Common myeloid progenitor, CD34-positive (primary cell): ENCODE measurements around the gene TMEM52B.

ENCODE experiments used
- CTCF ChIA-PET: fragments of 350-600 bp; sonication (Branson Sonifier 250); formaldehyde crosslinking; loops from one replicate; lab custom pipeline; 2021; ENCODE audit warnings: antibody characterized with exemption; lab: Charles Lee
- POLR2A ChIA-PET: fragments of 350-600 bp; sonication (Branson Sonifier 250); formaldehyde crosslinking; loops from one replicate; lab custom pipeline; 2021; ENCODE audit warnings: antibody characterized with exemption; lab: Charles Lee
- DNase-seq, 3 donors: peaks; one replicate each; pipeline versions ENCODE4 v3.0.0 to v3.0.0-alpha.2; 2013
- H3K27ac ChIP-seq, 2 experiments: 1 replicate in 1 of 2; 2 replicates in 1 of 2; pipeline ENCODE4 v1.7.0; 2013; ENCODE audit warnings: inconsistent platforms in 2 of 2, low read length in 2 of 2, mild to moderate bottlenecking in 2 of 2, low read depth in 1 of 2, moderate library complexity in 1 of 2; ENCODE audit not compliant: severe bottlenecking in 2 of 2, insufficient read depth in 1 of 2, poor library complexity in 1 of 2
- H3K27me3 ChIP-seq, 5 experiments: replicated peaks in 2 of 5; 1 replicate in 3 of 5; 2 replicates in 2 of 5; pipeline versions ENCODE4 v1.6.1 to v1.7.0; 2013; ENCODE audit warnings: low read length in 4 of 5, mild to moderate bottlenecking in 2 of 5, moderate library complexity in 2 of 5, inconsistent platforms in 1 of 5; ENCODE audit not compliant: insufficient read depth in 5 of 5, control insufficient read depth in 4 of 5
- H3K36me3 ChIP-seq, 4 experiments: 1 replicate in 2 of 4; 2 replicates in 2 of 4; pipeline versions ENCODE4 v1.6.1 to v1.7.0; 2013; ENCODE audit warnings: low read length in 3 of 4, control low read depth in 1 of 4, mild to moderate bottlenecking in 1 of 4; ENCODE audit not compliant: control insufficient read depth in 4 of 4, insufficient read depth in 4 of 4
- H3K4me1 ChIP-seq, 4 experiments: 1 replicate in 3 of 4; 2 replicates in 1 of 4; pipeline versions ENCODE4 v1.6.1 to v1.7.1; 2013; ENCODE audit warnings: low read length in 3 of 4, mild to moderate bottlenecking in 3 of 4, control low read depth in 1 of 4, inconsistent platforms in 1 of 4, moderate library complexity in 1 of 4; ENCODE audit not compliant: control insufficient read depth in 4 of 4, insufficient read depth in 4 of 4; ENCODE audit errors: control extremely low read depth in 1 of 4
- H3K4me3 ChIP-seq, 7 experiments: 1 replicate in 4 of 7; 2 replicates in 3 of 7; pipeline versions ENCODE4 v1.5.1 to v1.7.0; 2013; ENCODE audit warnings: mild to moderate bottlenecking in 7 of 7, low read length in 6 of 7, moderate library complexity in 6 of 7, inconsistent platforms in 2 of 7, low read depth in 2 of 7, control low read depth in 1 of 7; ENCODE audit not compliant: insufficient read depth in 4 of 7, control insufficient read depth in 1 of 7; ENCODE audit errors: extremely low read depth in 1 of 7
- H3K9me3 ChIP-seq, 5 experiments: 1 replicate in 4 of 5; 2 replicates in 1 of 5; pipeline versions ENCODE4 v1.6.1 to v1.7.1; 2013; ENCODE audit warnings: low read length in 4 of 5, mild to moderate bottlenecking in 2 of 5, inconsistent platforms in 1 of 5, low read depth in 1 of 5, moderate library complexity in 1 of 5; ENCODE audit not compliant: control insufficient read depth in 4 of 5, insufficient read depth in 2 of 5; ENCODE audit errors: control extremely low read depth in 1 of 5
- WGBS: methylation state at CpG from one replicate; pipeline ENCODE4 v1.1.5; 2013; ENCODE audit not compliant: insufficient coverage; 5-methylcytosine and 5-hydroxymethylcytosine counted together

TMEM52B gene

DNA sequence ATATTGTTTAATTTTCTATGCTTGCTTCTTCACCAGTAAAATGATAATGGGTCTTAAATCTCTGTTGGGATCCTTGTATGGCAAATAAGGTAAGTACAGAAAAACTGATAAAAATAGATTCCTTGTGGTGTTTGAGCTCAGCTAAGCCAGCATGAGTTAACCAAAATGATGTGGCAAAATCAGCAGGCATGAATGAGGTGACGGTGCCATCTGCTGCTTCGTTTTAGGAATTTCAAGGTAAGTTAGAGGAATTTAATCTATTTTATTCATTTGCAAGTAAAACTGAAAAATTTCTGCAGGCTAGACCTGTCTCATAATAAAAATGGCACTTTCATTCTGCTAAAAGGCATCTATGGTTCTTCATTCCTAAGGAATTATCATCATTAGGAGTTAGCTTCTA is 38.8 kb upstream of the TMEM52B start:
- Histone ChIP-seq H3K9me3 (no peaks in the 10 kb centered on the region), H3K36me3 (no peaks in the 10 kb centered on the region), H3K27ac (no peak overlapping the region), H3K27me3 (no peaks in the 10 kb centered on the region), H3K4me1 (peaks cover 0 to 9% (median 1%) of the 10 kb centered on the region in 4 experiments), H3K4me3 (no peak overlapping the region)
- DNase-seq: peak; percentile 84 to 94 (median 90)
- WGBS: 0% methylated on average over 2 of the region's 2 CpGs
- ChIA-PET CTCF (interaction anchor here (0.6 to 10.1 kb wide), 43 partner anchors 9 to 506 kb away, joined by 3 to 145 read pairs (median 5); partner anchors contain the start of genes CLEC12B, CLEC1B, CLEC7A and CLEC9A), POLR2A (no interaction called here)

- H3K9me3 ChIP-seq: no peaks in the 10 kb centered on the region
- H3K36me3 ChIP-seq: no peaks in the 10 kb centered on the region
- H3K4me1 ChIP-seq: peaks cover 0 to 4% (median 1%) of the 10 kb centered on the region in 4 experiments
- no peak for DNase-seq
- ChIA-PET POLR2A (no interaction called here), CTCF (interaction anchor here (1.0 to 10.1 kb wide), 10 partner anchors 10 to 400 kb away, joined by 3 to 145 read pairs (median 4); no protein-coding TSS in a partner anchor)
- H3K4me3 ChIP-seq: no peak overlapping the region
- no peaks in the 10 kb centered on the region for H3K27me3 ChIP-seq
- no peak overlapping the region for H3K27ac ChIP-seq
- 0% methylated on average over 1 of the region's 1 CpG for WGBS
Observed at GRCh38 chr12:10142976-10143589, 35.7 kb upstream of the TMEM52B start.

GRCh38 chr12:10147714-10148403 is 31.0 kb upstream of the TMEM52B start:
- no CpG with 5 or more reads among the region's 5 CpGs for WGBS
- ChIA-PET CTCF (interaction anchor here (0.7 to 1.0 kb wide), 3 partner anchors 18 to 138 kb away, joined by 3 to 4 read pairs (median 3); partner anchors contain the start of genes CLEC12B and CLEC7A), POLR2A (no interaction called here)
- DNase-seq: no peak
- Histone ChIP-seq H3K27ac (no peak overlapping the region), H3K9me3 (no peaks in the 10 kb centered on the region), H3K36me3 (no peaks in the 10 kb centered on the region), H3K4me1 (no peaks in the 10 kb centered on the region), H3K27me3 (no peaks in the 10 kb centered on the region), H3K4me3 (no peak overlapping the region)

DNA sequence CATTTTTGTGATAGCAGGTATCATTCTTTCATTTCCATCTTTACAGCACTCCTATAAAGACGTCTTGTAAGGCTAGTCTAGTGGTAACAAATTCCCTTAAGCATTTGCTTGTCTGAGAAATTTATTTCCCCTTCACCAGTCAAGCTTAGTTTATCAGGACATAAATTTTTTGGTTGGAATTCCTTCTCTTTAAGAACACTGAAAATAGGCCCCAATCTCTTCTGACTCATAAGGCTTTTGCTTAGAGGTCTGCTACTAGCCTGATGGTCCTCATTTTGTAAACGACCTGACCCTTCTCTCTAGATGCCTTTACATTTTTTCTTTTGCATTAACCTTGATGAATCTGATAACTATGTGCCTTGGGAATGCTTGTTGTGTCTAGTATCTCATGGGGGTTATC is 27.2 kb upstream of the TMEM52B start:
- Histone ChIP-seq H3K27ac (no peak overlapping the region), H3K36me3 (no peaks in the 10 kb centered on the region), H3K4me3 (no peak overlapping the region), H3K9me3 (no peaks in the 10 kb centered on the region), H3K4me1 (peaks cover 0 to 10% (median 8%) of the 10 kb centered on the region in 4 experiments), H3K27me3 (peaks cover 0 to 2% (median 0%) of the 10 kb centered on the region in 5 experiments)
- CTCF ChIA-PET: interaction anchor here (1.1 to 3.0 kb wide), 6 partner anchors 8 to 46 kb away, joined by 3 to 11 read pairs (median 6); partner anchors contain the start of gene OLR1
- WGBS: no CpG with 5 or more reads among the region's 2 CpGs
- POLR2A ChIA-PET: interaction anchor here (0.6 kb wide), 1 partner anchor 62 kb away, joined by 3 read pairs; no protein-coding TSS in a partner anchor
- DNase-seq: no peak

DNA sequence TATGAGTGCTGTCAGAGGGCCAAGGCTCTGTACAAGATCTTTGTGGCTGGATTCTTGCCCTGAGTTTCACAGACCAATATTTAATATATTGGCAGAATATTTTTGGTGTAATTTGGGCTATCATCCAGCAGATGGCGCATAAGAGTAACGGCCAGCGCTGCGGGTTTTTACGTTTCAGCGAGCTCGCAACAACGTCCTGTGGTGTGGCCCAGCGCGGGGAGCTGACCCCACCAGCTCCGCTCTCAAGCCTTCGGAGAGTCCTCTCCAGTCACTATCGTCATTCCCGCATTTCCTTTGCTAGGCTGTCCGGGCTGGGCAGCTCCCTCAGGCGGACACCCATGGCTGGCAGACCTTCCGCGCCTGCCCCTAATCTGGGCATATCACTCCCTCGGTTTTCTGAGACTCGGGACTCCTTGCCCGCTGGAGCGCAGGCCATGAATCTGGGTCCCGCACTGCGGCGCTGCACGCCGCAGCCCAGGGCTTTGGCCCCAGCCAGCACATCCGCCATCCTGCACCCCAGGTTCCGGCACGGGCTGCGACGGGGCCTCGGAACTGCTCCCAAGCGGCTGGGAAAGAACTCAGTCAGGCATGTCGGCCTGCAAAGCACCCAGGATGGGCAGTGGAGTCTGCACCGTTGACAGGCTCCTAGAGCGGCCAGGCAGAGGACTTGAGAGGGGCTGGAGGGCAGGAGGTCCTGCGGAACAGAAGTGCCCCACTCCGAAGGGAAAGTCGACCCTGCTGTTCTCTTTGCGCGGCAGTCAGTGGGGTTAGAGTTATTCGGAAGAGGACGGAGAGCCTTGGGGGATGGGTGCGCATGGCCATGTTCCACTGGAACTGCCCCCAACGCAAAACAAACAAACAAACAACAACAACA is 25.3 kb upstream of the TMEM52B start:
- Histone ChIP-seq H3K4me1 (peaks cover 0 to 10% (median 8%) of the 10 kb centered on the region in 4 experiments), H3K9me3 (no peaks in the 10 kb centered on the region), H3K4me3 (peak overlapping the region; percentile 53 to 92 (median 81)), H3K27ac (no peak overlapping the region), H3K27me3 (peaks cover 0 to 2% (median 0%) of the 10 kb centered on the region in 5 experiments), H3K36me3 (no peaks in the 10 kb centered on the region)
- WGBS: under 1% methylated on average over 37 of the region's 46 CpGs
- peak; percentile 52 to 76 (median 74) for DNase-seq
- ChIA-PET POLR2A (no interaction called here), CTCF (interaction anchor here (0.9 to 3.0 kb wide), 21 partner anchors 9 to 618 kb away, joined by 3 to 32 read pairs (median 4); partner anchors contain the start of genes CLEC1B and CLEC7A)

DNA sequence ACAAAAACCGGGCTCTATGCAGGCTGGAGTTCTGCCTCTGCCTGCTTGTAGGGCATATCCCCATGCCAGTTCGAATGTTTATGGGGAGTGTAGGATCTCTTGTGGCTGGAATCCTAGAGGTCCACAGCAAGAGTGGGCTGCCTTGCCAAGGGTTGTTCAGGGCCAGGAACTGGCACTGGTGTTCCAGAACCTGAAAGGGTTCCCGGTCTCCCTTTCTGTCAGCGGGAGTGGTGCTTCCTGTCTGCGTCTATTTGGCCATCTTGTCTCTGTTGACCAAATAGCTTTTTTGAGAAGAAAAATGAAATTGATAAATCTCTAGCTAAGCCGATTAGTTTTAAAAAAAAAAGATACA is 24.7 kb upstream of the TMEM52B start:
- H3K4me3 ChIP-seq: peak overlapping the region; percentile 53 to 92 (median 81)
- H3K36me3 ChIP-seq: no peaks in the 10 kb centered on the region
- ChIA-PET POLR2A (no interaction called here), CTCF (interaction anchor here (0.7 to 2.7 kb wide), 3 partner anchors 9 to 394 kb away, joined by 3 to 32 read pairs (median 4); no protein-coding TSS in a partner anchor)
- no peaks in the 10 kb centered on the region for H3K9me3 ChIP-seq
- 57% methylated on average over 1 of the region's 6 CpGs for WGBS
- peaks cover 0 to 15% (median 14%) of the 10 kb centered on the region in 4 experiments for H3K4me1 ChIP-seq
- DNase-seq: no peak
- H3K27ac ChIP-seq: no peak overlapping the region
- peaks cover 0 to 2% (median 0%) of the 10 kb centered on the region in 5 experiments for H3K27me3 ChIP-seq
